RPMI8226 (cell line): ENCODE results near the gene GPR146.

Source experiments
- DNase-seq: peaks from one replicate; pipeline ENCODE4 v3.0.0-alpha.2; 2015

The GPR146 gene

DNA sequence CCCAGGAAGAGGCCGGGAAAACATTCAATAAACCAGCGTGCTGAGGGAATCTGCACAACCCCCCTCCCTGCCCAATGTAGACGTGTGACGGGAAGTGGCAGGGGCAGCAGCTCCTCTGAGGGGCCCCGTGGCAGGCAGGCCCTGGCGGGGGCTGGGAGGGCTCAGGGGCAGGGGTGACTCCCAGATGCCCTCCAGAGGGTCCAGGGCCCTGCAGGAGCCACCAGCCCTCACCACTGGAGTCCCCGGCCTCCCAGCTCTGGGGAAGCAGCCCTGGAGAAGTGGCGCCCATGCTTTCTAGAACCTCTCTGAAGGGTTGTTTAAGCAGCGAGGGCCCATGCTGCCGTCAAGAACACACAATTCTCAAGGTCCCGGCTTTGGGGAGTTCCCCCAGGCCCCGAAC, 35.2 kb downstream of the GPR146 start:
- no peak for DNase-seq

DNA sequence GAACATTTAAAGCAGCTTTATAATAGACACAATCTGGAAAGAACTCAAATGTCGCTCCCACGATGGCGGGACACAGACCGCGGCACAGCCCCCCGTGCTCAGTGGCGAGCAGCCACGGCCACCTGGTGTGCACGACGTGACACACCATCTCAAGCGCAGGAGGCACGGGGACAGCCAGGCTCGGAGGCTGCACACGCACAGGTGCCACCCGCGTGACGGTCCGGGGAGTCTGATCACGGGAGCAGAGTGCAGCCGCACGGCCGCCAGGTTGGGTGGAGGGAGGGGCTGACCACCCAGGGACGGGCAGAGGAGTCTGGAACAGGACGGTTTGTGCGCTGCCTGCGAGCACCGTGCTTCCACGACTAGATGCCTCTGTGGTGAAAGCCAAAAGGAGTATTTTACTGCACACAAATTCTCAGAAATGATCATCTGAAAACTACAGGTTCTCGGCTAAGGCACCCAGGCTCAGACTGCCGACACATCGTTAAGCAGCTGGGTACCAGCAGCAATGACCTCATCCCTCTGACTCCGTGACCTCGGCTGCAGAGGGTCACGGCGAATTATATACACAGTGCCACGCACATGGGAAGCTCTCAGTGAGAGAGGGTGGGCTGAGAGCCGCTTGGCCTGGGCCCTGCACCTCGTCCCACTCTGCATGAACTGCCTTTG, 36.0 kb downstream of the GPR146 start:
- no peak for DNase-seq

DNA sequence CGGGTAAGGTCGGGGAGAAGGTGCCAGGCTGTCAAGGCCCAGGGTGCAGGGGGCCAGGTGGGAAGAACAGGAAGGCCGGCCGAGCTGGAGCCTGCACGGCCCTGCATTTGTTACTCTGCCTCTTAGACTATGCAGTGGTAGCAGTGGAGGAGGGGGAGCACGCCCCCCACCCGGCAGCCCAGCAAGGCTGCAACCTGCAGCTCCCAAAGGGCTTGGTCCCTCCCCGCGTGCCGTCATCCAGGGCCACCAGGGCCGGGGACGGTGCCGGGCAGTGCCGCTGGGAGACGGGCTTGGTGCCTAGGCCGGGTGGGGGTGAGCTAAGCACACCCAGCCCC, 36.5 kb downstream of the GPR146 start:
- DNase-seq: no peak

DNA sequence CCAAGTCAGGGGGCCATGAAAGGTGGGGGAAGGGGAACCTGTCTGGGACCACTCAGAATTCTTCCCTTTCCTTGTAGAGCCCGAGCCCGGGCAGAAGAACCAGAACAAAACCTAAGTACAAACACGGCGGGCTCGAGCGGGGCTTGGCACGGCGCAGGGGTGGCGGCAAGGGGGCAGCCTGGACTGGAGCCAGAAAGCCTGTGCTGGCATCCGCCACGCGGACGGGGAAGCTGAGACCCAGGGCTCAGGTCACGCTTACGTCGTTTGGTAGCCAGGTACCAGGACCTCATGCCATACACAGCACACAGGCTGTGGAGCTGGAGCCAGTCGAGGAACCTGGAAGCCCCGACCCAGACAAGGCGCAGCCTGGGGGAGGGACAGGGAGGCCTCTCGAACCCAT, 37.0 kb downstream of the GPR146 start:
- DNase-seq: no peak

DNA sequence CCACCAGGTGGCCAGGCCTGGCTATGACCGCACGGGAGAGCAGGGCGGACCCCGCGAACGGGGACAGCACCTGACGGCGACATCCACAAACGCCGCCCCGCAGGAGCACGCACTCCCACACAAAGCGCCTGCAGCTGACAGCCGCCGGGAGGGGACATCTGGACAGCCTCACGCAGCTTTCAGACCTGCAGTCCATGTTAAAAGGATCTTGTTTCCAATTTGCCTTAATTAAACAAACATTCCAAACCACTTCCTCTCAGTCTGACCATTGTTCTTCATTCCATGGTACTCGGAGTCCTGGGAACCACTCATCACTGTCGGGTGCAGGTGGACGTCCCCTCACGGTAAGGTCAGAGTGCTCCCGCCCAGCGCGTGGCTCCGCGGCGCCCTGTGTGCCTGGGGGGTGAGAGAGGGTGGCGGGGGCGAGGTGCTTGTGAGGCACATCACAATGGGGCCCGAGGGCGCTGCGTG, 37.6 kb downstream of the GPR146 start:
- DNase-seq: no peak

DNA sequence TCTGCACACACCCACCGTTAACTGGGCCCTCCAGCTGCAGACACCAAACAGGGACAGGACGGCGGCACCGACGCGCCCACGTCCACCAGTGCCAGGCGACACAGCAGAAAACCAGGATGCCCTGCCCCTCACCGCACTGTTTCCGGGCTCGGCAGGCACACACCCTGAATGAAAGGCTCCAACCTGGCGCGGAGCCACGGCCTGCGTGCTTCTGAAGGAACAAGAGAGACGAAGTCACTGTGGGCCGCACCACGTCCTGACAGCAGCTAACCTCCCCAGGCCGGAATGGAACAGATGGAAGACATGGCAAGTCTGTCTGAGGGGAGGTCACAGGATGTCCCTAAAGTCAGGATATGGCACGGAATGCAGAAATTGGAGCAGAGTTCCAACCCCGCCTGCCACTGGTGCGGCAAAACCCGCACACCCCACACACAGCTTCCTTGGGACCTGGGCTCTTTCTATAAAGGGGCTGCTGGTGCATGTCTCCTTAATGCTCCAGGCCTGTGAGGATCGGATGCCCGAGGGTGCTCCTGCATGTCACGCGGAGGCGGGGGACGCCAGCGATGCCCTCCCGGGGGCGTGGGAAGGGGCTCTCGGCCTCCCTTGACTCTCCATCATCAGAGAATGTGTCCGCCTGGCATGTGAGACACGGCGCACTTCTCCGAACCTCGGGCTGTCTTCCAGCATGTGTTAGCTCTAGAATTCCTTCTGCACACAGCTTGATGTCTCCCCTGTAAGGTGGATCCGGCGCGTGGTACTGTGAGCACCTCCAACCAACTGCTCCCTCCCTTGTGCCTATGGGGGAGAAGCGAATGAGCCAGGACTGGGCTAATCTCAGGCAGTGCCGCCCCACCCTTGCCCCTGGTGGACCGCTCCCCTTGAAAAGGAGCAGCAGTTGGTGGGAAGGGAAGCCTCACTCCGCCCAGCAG, 39.6 kb downstream of the GPR146 start:
- no peak for DNase-seq

DNA sequence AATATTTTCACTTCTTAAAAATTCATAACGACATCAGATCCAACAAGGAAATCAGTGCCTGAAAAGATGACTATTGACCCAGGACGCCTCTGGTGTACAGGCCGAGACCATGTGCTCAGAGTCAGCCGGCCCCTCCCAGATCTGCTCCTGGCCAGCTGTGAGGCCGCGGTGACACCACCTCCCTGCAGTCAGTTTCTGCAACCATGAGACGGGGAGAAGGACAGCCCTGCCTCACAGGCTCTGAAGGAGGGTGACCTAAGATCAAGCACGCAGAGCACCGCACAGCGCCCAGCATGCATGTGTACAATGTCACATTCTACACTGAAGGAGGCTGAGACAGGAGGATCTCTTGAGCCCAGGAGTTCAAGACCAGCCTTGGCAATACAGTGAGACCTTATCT, 40.9 kb downstream of the GPR146 start:
- DNase-seq: no peak

DNA sequence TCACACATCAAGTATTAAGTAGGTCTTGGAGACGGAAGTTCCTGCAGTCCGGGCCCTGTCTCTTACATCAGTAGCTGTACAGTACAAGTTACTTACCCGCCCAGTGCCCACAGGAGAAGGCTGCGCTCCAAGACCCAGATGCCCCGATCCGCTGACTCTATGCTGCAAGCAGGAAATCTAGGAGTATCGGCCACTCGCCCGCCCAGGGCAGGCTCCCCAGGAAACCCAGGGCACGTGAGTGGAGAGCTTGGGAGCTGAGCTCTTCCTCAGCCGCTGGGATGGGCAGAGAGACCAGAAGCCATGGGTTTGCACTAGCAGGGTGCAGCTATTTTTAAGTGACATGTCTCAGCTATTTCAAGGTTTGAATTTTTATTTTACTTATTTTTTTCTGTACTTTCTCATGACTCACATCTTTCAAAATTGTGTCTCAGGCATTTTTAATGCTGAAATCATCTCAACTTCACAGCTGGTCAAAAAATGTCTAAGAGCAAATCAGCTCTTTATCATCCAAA, 41.6 kb downstream of the GPR146 start:
- DNase-seq: no peak

DNA sequence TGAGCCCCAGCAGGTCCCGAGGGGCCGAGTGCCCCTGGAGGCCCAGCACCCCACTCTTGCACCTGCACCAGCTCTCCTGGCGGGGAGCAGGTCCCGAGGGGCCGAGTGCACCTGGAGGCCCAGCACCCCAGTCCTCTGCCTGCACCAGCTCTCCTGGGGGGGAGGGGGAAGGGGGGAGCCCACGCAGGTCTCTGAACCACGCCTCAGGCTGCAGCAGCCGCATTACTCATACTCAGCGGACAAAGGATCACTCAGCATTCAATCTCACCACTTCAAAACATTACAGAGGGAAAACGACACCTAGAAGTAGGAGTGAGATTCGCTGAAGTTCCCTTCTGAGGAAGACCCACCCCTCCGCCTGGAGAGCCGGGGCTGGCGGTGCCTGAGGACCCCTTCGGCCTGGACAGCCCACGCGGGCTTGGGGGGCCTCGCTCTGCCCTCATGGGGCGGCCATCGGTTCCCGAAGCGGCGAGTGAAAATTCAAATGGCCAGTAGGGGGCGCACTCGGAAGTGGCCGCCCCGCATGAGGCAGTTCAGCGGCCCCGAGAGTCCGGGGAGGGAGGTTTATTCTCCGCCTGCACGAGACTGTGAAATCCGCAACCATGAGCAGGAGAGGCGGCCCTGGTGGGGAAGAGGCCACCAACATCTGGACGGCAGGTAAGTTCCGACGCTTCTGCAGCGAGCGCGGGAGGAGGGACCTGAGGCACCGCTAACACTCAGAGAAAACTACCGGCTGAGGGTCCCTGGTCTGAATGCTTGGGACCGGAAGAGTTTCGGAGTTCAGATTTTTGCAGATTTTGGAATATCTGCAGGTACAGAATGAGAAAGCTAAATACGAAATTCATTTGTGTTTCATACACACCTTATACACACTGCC, 42.5 kb downstream of the GPR146 start:
- DNase-seq: peak; percentile 56

DNA sequence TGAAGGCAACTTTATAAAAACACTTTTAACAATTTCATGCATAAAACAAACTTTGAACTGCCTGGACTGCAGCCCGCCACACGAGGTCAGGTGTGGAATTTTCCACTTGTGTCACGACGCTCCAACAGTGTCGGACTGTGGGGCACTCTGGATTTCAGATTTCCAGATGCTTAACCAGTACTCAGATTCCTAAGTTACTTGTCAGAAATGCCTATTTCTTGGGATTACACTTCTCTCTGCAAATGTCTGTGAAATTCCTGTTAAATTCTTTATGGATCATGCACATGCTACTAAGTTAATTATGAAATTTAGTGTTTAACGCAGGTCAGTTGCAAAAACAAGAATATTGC, 43.1 kb downstream of the GPR146 start:
- DNase-seq: no peak

DNA sequence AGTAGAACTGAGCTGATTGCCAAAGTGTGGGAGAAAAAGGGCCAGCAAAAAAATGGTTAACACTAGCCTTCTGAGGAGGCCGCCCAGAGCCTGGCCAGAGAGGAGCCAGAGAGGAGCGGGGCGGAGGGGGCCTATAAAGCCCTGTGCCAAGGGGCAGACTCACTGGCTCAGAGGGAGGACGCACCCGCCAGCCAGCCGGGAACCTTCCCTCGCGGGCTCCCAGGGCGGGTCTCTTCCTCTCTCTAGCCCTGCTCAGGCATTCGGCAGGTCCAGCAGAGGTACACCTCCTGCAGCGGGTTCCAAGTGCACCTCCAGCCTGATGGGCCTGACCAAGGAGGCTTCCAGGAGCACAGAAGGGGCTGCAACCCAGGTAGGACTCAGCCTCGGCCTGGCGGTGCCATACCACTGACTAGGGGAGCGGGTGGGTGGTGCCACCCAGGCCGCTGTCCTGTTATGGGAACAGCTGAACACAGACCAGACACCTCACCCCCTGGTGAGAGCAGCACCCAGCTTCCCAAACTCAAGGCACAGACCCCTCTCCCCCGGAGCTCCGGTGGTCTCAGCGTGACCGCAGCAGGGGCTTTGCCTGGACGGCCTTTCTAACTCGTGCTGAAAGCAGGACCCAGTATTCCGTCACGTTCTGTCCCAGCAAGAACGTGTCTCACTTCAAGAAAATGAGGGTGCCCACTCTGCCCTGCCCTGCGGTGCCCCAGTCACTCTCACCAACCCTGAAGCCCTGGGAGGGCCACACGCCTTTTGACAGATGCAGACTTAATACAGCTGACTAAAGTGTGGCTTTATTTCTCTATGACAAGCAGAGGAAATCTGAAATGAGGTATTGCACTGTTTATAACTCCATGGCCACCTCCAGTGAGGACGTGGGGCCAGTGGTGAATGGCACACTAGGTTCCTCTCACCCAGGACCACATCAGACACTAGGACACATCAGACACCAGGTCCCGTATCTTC, 43.9 kb downstream of the GPR146 start, which contains the start of gene GPER1:
Gene GPER1, plus strand, starts transcription at position 162 of the 969 bp plus-strand sequence. CDS start 3,616 bp downstream, outside the sequence.
- DNase-seq: peak; percentile 8

DNA sequence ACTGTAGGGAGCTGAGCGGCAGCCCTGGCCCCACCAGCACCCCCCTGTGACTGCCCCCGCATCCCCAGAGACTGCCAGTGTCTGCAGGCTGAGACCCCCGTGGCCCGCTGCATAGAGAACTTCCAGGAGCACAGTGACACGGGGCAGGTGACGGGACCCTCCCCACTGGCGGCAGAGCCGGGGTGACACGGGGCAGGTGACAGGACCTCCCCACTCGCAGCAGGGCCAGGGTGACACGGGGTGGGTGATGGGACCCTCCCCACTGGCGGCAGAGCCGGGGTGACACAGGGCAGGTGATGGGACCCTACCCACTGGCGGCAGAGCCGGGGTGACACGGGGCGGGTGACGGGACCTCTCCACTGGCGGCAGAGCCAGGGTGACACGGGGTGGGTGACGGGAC, 45.9 kb downstream of the GPR146 start:
- DNase-seq: no peak

DNA sequence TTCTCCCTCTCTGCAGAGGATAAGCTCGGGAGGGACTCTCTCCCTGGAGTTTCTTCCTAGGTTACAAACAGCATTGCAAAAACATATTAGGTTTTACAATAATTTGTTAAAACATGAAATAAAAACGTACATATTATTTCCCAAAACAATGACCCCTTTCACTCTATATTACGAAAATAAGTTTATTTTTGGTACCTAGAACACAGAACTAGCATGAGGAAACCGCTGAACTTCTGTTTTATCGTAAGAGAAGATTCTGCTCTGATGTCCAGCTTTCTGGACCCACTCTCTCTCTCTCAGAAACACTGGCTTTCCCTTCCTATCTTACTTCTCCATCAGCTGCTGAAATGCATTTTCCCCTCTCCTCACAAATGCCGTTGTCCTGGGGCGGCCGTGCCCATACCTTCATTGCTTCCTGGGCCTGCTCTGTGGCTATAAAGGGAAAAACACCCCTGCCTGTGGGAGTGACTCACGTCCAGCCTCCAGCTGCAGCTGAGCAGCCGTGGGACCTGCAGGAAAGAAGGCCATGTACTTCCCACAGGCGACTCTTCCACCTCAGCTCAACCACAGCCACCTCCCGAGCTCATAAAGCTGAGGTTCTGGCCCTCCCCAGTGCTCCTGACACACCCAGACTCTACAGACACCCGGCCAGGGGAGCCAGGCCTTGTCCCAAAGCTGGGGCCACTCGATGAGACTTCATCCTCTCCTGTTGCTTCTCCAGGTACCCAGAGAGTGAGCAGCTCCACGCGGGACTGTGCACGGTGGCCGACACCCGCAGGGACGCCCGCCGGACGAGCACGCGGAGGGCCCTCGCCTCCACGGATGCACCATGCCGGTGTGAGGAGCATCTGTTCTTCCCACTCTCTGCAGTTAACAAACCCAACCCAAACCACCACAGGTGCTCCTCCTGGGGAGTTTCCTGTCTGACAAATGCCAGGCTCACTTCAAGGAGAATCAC, 46.6 kb downstream of the GPR146 start:
- DNase-seq: no peak

DNA sequence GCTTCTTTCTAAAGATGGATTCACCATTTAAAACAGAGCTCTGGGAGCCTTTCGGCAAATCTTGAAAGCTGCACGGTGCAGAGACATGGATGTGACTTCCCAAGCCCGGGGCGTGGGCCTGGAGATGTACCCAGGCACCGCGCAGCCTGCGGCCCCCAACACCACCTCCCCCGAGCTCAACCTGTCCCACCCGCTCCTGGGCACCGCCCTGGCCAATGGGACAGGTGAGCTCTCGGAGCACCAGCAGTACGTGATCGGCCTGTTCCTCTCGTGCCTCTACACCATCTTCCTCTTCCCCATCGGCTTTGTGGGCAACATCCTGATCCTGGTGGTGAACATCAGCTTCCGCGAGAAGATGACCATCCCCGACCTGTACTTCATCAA, 47.3 kb downstream of the GPR146 start:
- no peak for DNase-seq

DNA sequence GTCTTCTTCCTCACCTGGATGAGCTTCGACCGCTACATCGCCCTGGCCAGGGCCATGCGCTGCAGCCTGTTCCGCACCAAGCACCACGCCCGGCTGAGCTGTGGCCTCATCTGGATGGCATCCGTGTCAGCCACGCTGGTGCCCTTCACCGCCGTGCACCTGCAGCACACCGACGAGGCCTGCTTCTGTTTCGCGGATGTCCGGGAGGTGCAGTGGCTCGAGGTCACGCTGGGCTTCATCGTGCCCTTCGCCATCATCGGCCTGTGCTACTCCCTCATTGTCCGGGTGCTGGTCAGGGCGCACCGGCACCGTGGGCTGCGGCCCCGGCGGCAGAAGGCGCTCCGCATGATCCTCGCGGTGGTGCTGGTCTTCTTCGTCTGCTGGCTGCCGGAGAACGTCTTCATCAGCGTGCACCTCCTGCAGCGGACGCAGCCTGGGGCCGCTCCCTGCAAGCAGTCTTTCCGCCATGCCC, 47.9 kb downstream of the GPR146 start:
- no peak for DNase-seq

DNA sequence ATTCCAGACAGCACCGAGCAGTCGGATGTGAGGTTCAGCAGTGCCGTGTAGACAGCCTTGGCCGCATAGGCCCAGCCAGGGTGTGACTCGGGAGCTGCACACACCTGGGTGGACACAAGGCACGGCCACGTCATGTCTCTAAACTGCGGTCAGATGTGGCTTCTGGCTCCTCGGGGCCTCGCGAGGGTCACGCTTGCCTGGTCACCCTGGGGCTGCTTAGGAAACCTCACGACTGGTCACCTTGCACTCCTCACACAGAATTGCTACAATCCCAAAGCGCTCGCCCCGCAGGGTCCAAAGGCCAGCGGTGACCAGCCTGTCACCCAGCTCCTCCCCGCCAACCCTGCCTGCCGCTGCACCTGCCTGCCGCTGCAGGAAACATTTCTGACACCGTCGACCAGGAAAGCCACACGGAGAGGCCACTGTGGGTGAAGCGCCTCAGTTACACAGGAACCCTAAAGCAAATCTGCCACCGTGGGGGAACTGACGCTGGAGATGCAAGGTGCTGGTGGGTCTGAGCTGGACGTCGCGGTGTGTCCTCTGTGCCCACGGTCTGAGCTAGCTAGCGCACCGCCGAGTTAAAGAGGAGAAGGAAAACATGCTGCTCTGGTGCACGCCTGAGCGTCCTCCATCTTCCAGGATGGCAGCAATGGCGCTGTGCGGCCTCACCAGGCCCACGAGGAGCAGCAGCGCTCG, 48.6 kb downstream of the GPR146 start:
- no peak for DNase-seq

DNA sequence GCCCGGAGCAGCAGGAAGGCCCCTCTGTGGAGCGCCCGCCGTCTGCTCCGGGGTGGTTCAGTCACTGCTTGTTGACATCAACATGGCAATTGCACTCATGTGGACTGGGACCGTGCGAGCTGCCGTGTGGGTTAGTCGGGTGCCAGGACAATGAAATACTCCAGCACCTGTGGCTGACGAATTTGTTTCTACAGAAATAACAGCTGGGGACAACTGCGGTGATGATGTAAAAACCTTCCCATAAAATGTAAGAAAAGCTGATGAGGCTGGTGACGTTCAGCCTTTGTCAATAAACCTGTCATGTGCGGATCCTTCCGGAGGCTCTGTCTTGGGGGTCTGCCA, 49.1 kb downstream of the GPR146 start:
- no peak for DNase-seq

DNA sequence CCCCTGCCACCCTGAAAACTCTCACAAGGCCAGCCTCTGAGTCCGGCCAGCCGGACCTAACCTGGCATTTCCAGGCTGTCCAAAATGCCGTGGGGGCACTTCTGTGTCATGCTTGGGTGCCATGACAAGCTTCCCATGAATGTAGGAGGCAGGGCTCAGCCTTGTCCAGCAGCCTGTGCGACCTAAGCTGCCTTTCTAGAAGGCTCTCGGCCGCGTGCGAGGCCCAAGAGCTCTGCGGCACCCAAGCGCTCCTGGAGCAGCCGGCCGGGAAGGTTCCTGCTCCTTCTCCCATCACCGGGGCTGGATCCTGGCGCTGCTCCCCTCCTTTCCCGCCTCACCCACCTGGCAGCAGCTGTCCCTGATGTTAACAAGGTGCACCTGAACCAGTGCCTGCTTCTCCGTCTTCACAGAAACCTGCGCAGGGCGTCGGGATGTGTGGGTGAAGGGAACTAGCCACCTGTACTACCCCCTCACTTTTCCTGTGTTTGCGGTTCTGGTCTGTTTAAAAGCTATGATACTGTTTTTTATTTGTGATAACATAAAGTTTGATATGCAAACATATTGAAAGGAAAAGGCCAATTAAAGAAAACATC, 49.7 kb downstream of the GPR146 start:
- no peak for DNase-seq

DNA sequence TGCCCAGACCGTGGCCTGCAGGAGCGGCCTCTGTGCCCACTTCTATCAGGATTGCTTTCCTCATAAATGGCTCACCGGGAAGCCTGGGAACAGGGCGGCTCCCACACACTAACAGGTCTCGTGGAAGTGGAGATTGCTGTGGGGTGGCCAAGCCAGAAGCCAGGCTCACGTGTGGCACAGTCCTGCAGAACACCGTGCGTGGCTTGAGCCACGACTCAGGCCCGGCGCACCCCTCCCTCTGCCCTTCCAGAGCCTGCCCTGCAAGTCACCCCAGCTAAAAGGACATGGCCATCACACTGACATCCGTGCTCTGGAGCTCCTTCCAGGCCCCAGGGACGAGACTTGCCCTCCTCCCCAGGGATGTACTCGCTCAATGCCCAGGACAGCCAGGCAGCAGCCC, 50.5 kb downstream of the GPR146 start:
- no peak for DNase-seq
